Kidney epithelial cell (primary cell): ENCODE results near the gene PCDH12. TPM values are rescaled to one million over a fixed set of nuclear protein-coding genes. Genes with fewer than 3 reads are reported as not detected.

ENCODE experiments used
- DNase-seq: peaks from one replicate; pipeline ENCODE4 v3.0.0-alpha.2; 2010; ENCODE audit warnings: low read depth
- H3K27me3 ChIP-seq: 2 replicates; pipeline ENCODE4 v1.6.0; 2011; ENCODE audit warnings: low read length; ENCODE audit not compliant: control insufficient read depth, insufficient read depth
- H3K36me3 ChIP-seq: 2 replicates; pipeline ENCODE4 v1.5.1; 2011; ENCODE audit warnings: low read length; ENCODE audit not compliant: control insufficient read depth, insufficient read depth
- H3K4me3 ChIP-seq: 2 replicates; pipeline ENCODE4 v1.5.1; 2011; ENCODE audit warnings: low read depth, mild to moderate bottlenecking, control low read depth, low read length
- CTCF ChIP-seq: IDR thresholded peaks from 2 replicates; pipeline ENCODE4 v1.5.1; 2011; ENCODE audit warnings: mild to moderate bottlenecking, moderate library complexity, low read length, control low read depth, inconsistent platforms; ENCODE audit not compliant: insufficient read depth, poor library complexity, severe bottlenecking
- total RNA-seq: library from RNA; depleted of rRNA; stranded (reverse); fragments of >200 nt; gene quantifications from 2 replicates; pipeline ENCODE4 v1.2.3, GENCODE V29; 2015

Gene PCDH12
- total RNA-seq, 1 donor from 2014 or later: not detected

GRCh38 chr5:141957367-141957996 is 520 bp downstream of the PCDH12 start:
- TF ChIP-seq CTCF: no peak
- Histone ChIP-seq H3K27me3 (no peaks in the 10 kb centered on the region), H3K4me3 (no peak overlapping the region), H3K36me3 (no peaks in the 10 kb centered on the region)
- no peak for DNase-seq

- TF ChIP-seq CTCF: no peak
- Histone ChIP-seq H3K4me3 (no peak overlapping the region), H3K36me3 (no peaks in the 10 kb centered on the region), H3K27me3 (no peaks in the 10 kb centered on the region)
- no peak for DNase-seq
Measured at GRCh38 chr5:141954194-141954593, 3.8 kb downstream of the PCDH12 start.

GRCh38 chr5:141952020-141952419 is 6.0 kb downstream of the PCDH12 start:
- no peak for DNase-seq
- no peak for TF ChIP-seq CTCF
- no peaks in the 10 kb centered on the region for H3K36me3 ChIP-seq
- H3K4me3 ChIP-seq: no peak overlapping the region
- H3K27me3 ChIP-seq: no peaks in the 10 kb centered on the region

GRCh38 chr5:141951332-141951781 is 6.6 kb downstream of the PCDH12 start:
- TF ChIP-seq CTCF: peak; percentile 59
- no peaks in the 10 kb centered on the region for H3K36me3 ChIP-seq
- H3K27me3 ChIP-seq: no peaks in the 10 kb centered on the region
- no peak for DNase-seq
- no peak overlapping the region for H3K4me3 ChIP-seq

GRCh38 chr5:141950207-141951005 is 7.6 kb downstream of the PCDH12 start:
- no peak overlapping the region for H3K4me3 ChIP-seq
- no peak for TF ChIP-seq CTCF
- no peak for DNase-seq

More at GRCh38 chr5:141950207-141951005, 7.6 kb downstream of the PCDH12 start:
- Histone ChIP-seq H3K27me3 (peaks cover 4% of the 10 kb centered on the region), H3K36me3 (no peaks in the 10 kb centered on the region)
